SK-N-SH treated with all-trans-retinoic acid at 6 μM for 48 hours (cell line): ENCODE results near the gene SYNJ2.

ENCODE experiments used
- ARNTL ChIP-seq: fragments of 450-650 bp; formaldehyde crosslinking; IDR thresholded peaks from 2 replicates; pipeline ENCODE4 v1.5.0; 2020; ENCODE audit warnings: low read depth, mild to moderate bottlenecking, moderate library complexity, borderline replicate concordance
- CREB5 ChIP-seq: fragments of 250-450 bp; sonication (Bioruptor Pico); IDR thresholded peaks from 2 replicates; pipeline ENCODE4 v1.5.1; 2020; ENCODE audit warnings: low read depth, mild to moderate bottlenecking, moderate library complexity
- CSDC2 ChIP-seq: fragments of 250-450 bp; sonication (Bioruptor Pico); IDR thresholded peaks from 2 replicates; pipeline ENCODE4 v1.5.0; 2020; ENCODE audit warnings: mild to moderate bottlenecking, moderate library complexity
- ESRRG ChIP-seq: fragments of 250-450 bp; sonication (Bioruptor Pico); IDR thresholded peaks from 2 replicates; pipeline ENCODE4 v1.6.1; 2021; ENCODE audit warnings: mild to moderate bottlenecking
- ISL1 ChIP-seq: fragments of 250-450 bp; sonication (Bioruptor Pico); IDR thresholded peaks from 2 replicates; pipeline ENCODE4 v2.1.2; 2022; ENCODE audit warnings: mild to moderate bottlenecking, moderate library complexity
- OSR1 ChIP-seq: fragments of 250-450 bp; sonication (Bioruptor Pico); IDR thresholded peaks from 2 replicates; pipeline ENCODE4 v1.8.0; 2022; ENCODE audit warnings: moderate library complexity, mild to moderate bottlenecking, inconsistent platforms
- PATZ1 ChIP-seq: fragments of 250-450 bp; sonication (Bioruptor Pico); IDR thresholded peaks from 2 replicates; pipeline ENCODE4 v1.8.0; 2020; ENCODE audit warnings: mild to moderate bottlenecking, moderate library complexity, borderline replicate concordance
- POU6F1 ChIP-seq: fragments of 250-450 bp; sonication (Bioruptor Pico); IDR thresholded peaks from 2 replicates; pipeline ENCODE4 v1.8.0; 2021; ENCODE audit warnings: low read depth, mild to moderate bottlenecking, moderate library complexity, borderline replicate concordance
- PPARA ChIP-seq: fragments of 250-450 bp; sonication (Bioruptor Pico); IDR thresholded peaks from 2 replicates; pipeline ENCODE4 v1.5.0; 2020; ENCODE audit warnings: mild to moderate bottlenecking, borderline replicate concordance
- SNAI2 ChIP-seq: fragments of 250-450 bp; sonication (Bioruptor Pico); IDR thresholded peaks from 2 replicates; pipeline ENCODE4 v1.5.0; 2020; ENCODE audit warnings: mild to moderate bottlenecking, moderate library complexity
- TSHZ2 ChIP-seq: fragments of 250-450 bp; sonication (Bioruptor Pico); IDR thresholded peaks from 2 replicates; pipeline ENCODE4 v1.5.0; 2020; ENCODE audit warnings: mild to moderate bottlenecking, moderate library complexity
- ZC3H10 ChIP-seq: fragments of 250-450 bp; sonication (Bioruptor Pico); IDR thresholded peaks from 2 replicates; pipeline ENCODE4 v1.5.1; 2021; ENCODE audit warnings: mild to moderate bottlenecking, moderate library complexity
- ZFP30 ChIP-seq: fragments of 450-650 bp; formaldehyde crosslinking; IDR thresholded peaks from 2 replicates; pipeline ENCODE4 v1.5.0; 2022; ENCODE audit warnings: mild to moderate bottlenecking, moderate library complexity
- ZNF8 ChIP-seq: fragments of 450-650 bp; formaldehyde crosslinking; IDR thresholded peaks from 2 replicates; pipeline ENCODE4 v1.5.0; 2020; ENCODE audit warnings: mild to moderate bottlenecking, moderate library complexity

- TF ChIP-seq CSDC2 (CRISPR knock-in tag) (no peak), POU6F1 (no peak), CREB5 (CRISPR knock-in tag) (no peak), TSHZ2 (CRISPR knock-in tag) (no peak), SNAI2 (CRISPR knock-in tag) (no peak), ISL1 (no peak), ARNTL (CRISPR knock-in tag) (no peak), OSR1 (CRISPR knock-in tag) (no peak), ZFP30 (CRISPR knock-in tag) (no peak), PPARA (CRISPR knock-in tag) (no peak), ZNF8 (CRISPR knock-in tag) (no peak), ESRRG (CRISPR knock-in tag) (no peak), ZC3H10 (CRISPR knock-in tag) (no peak), PATZ1 (CRISPR knock-in tag) (no peak)
Measured at GRCh38 chr6:157975456-157975855, 6.2 kb upstream of the SYNJ2 start.
